PFSK-1 (cell line): Measurements from ENCODE around the gene ST8SIA1.

Experiments used
- FOXP2 ChIP-seq: optimal IDR thresholded peaks from 2 replicates; pipeline ENCODE3; 2011; ENCODE audit warnings: borderline replicate concordance, control low read depth, inconsistent platforms; ENCODE audit not compliant: insufficient read depth; ENCODE audit errors: extremely low read length, extremely low read depth
- POLR2AphosphoS5 ChIP-seq: IDR thresholded peaks from 2 replicates; pipeline ENCODE4 v1.6.1; 2012; ENCODE audit warnings: low read depth, mild to moderate bottlenecking, control low read depth, low read length, moderate library complexity
- REST ChIP-seq, 2 experiments: IDR thresholded peaks; 2 replicates each; pipeline versions ENCODE4 v1.6.1 to v1.8.0; 2011 to 2012; ENCODE audit warnings: low read depth in 2 of 2, low read length in 2 of 2, control low read depth in 1 of 2, inconsistent platforms in 1 of 2, mild to moderate bottlenecking in 1 of 2, moderate library complexity in 1 of 2; ENCODE audit not compliant: insufficient read depth in 1 of 2
- SIN3A ChIP-seq: IDR thresholded peaks from 2 replicates; pipeline ENCODE4 v1.6.1; 2012; ENCODE audit warnings: mild to moderate bottlenecking, low read length, moderate library complexity, borderline replicate concordance; ENCODE audit not compliant: insufficient read depth
- TAF1 ChIP-seq: IDR thresholded peaks from 2 replicates; pipeline ENCODE4 v1.6.1; 2012; ENCODE audit warnings: low read length, control low read depth, borderline replicate concordance; ENCODE audit not compliant: insufficient read depth

ST8SIA1 gene

GRCh38 chr12:22332202-22332601 lies 2.3 kb downstream of the ST8SIA1 start:
- TF ChIP-seq TAF1, result no peak
- TF ChIP-seq REST (IDR thresholded peaks at IDR 0.05; ENCODE audit: insufficient read depth in 1 of 2, low read depth in 2 of 2, low read length in 2 of 2), result no peak

DNA sequence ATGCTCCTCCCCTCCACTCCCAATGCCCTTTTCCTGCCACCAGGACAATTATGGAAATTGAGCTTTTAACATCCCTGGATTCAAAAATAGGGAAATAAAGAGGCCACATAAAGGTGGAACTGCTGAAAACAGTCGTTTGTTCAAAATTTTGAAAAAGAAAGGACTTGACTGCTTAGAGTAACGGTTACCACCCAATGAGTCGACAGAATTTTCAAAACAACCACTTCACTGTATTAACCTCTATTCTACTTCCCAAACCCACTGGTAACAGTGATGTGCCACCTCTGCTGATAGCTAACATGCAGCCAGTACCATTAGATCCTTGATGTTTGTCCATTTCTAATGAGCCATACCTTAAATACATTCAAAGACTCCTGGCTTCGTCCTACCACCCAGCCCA lies 4.9 kb downstream of the ST8SIA1 start:
- TF ChIP-seq POLR2AphosphoS5, result no peak
- no peak for TF ChIP-seq REST (IDR thresholded peaks at IDR 0.05; ENCODE audit: insufficient read depth in 1 of 2, low read depth in 2 of 2, low read length in 2 of 2)
- no peak for TF ChIP-seq FOXP2
- no peak for TF ChIP-seq SIN3A
- no peak for TF ChIP-seq TAF1

DNA sequence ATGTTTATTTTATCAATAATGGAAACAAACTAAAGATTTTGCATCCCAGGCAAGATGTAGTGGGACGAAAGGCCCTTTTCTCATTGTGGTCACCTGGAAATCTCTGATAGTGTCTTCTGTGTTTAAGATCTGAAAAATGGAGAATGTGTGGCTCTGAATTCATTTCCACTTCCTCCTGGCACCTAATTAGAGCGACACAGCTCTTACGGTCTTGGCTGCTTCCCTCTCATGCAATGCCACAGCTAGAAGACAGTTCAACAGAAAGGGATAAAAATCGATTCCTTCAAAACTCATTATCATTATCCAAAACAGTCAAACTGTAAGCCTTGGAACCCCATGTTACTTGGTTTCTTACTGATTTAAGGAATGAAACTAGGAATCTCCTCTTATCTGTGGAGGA lies 9.3 kb downstream of the ST8SIA1 start:
- TF ChIP-seq SIN3A, result no peak
- TF ChIP-seq FOXP2, result no peak
- no peak for TF ChIP-seq TAF1
- no peak for TF ChIP-seq POLR2AphosphoS5
- no peak for TF ChIP-seq REST (IDR thresholded peaks at IDR 0.05; ENCODE audit: insufficient read depth in 1 of 2, low read depth in 2 of 2, low read length in 2 of 2)

GRCh38 chr12:22322091-22322490 lies 12.4 kb downstream of the ST8SIA1 start:
- no peak for TF ChIP-seq REST (IDR thresholded peaks at IDR 0.05; ENCODE audit: insufficient read depth in 1 of 2, low read depth in 2 of 2, low read length in 2 of 2)
- no peak for TF ChIP-seq SIN3A
- TF ChIP-seq POLR2AphosphoS5, result no peak
- TF ChIP-seq FOXP2, result no peak
- TF ChIP-seq TAF1, result no peak

DNA sequence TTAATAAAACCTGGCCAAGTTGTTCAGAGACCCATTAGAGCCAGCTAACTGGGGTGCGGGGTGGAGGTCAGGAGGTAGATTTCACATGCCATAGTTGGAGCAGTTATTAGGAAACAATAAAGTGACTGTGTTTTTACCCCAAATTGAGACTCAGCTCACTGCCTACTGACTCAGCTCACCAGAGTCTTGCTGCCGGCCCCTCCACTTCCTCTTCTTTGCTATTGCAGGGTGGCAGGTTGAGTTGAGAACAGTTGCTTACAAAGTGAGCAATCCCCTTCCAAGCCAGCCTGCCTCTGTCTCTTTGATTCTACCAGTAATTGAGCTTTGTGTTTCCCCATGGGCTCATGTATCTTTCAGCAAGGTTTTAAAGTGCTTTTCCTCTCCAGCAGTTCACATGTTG lies 12.9 kb downstream of the ST8SIA1 start:
- TF ChIP-seq REST (IDR thresholded peaks at IDR 0.05; ENCODE audit: insufficient read depth in 1 of 2, low read depth in 2 of 2, low read length in 2 of 2), result no peak
- TF ChIP-seq FOXP2, result no peak
- TF ChIP-seq TAF1, result no peak
- TF ChIP-seq POLR2AphosphoS5, result no peak
- no peak for TF ChIP-seq SIN3A
